GM21717 (cell line): Measurements from ENCODE around the gene KAT8.
A peak's percentile ranks its signal among the peaks of the same experiment; 100 is the strongest.
"Not testable (repeated sequence)": the region's sequence is repeated elsewhere in the genome, so short reads cannot be mapped to it uniquely, and the experiment has no call there.

Source experiments
- ATAC-seq: cut with Tn5 transposase; IDR thresholded peaks from one replicate; pipeline ENCODE4 v1.9.1; 2021; ENCODE audit warnings: mild to moderate bottlenecking, moderate library complexity; ENCODE audit not compliant: unreplicated experiment

KAT8 gene

GRCh38 chr16:31083556-31083955 lies 33.9 kb upstream of the KAT8 start:
- no peak for ATAC-seq

- no peak for ATAC-seq
Observed at GRCh38 chr16:31083981-31084380, 33.5 kb upstream of the KAT8 start.

GRCh38 chr16:31084584-31085302 lies 32.7 kb upstream of the KAT8 start:
- no peak for ATAC-seq

DNA sequence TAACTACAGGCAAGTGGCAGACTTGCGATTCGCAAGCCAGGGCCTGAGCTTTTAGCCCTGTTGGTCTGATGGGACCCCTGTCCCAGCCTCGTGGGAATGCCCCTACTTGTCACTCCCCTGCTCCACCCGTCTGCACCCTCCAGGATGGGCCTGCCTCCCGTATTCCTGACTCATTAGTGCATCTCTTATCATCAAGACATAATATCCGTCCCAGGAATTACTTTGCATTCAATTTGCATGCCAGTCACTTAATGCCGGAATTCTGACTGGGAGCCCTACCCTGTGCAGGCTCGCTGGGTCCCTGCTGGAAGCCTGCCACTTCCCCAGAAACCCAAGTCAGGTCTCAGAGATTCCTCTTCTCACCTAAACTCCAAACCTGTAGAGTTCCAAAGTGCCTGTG lies 32.1 kb upstream of the KAT8 start:
- no peak for ATAC-seq

DNA sequence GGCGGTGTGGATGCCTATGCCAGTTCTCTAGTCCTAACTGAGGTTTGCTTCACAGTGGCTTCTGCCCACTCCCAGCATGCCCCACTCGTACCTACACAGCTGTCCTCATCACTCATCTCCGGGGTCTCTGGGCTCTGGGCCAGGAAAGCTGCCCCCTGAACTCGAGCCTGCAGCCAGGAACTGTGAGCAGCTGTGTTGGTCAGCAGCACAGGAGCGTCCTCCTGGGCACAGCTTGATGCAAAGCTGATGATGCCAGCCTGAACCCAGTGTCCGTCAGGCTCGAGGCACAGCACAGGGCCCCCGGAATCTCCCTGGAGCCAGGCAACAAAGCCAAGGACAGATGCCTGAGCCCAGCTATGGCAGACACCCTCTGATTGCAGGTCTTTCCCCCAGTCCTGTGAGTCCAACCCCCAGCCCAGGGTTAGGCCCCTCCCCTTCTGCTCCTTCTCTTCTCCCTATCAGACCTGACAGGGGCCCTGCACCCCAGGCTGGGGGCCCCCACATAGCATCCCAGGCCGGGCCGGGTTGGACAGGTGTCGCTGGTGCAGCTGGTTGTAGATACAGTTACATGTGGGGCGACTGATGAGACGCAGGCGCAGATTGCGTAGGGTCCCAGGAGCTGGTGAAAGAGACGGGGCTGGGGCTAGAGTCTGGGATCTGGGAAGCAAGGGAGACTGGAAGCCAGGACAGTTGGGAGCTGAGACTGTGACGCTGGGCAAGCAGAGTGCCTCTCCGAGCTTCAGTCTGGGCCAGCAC lies 31.4 kb upstream of the KAT8 start:
- no peak for ATAC-seq

DNA sequence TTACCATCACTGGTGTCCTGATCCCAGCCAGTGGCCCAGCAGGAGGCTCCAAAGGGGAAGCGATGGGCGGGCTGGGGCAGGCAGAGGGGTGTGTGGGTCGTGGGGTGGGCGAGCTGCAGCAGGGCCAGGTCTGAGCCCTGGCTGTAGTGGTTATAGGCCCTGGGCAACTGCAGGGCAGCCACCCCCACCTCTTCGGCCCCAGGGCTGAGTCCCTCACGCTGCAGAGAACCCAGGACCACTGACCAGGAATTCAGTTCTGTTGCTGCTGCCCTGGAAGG lies 30.9 kb upstream of the KAT8 start:
- ATAC-seq: no peak

DNA sequence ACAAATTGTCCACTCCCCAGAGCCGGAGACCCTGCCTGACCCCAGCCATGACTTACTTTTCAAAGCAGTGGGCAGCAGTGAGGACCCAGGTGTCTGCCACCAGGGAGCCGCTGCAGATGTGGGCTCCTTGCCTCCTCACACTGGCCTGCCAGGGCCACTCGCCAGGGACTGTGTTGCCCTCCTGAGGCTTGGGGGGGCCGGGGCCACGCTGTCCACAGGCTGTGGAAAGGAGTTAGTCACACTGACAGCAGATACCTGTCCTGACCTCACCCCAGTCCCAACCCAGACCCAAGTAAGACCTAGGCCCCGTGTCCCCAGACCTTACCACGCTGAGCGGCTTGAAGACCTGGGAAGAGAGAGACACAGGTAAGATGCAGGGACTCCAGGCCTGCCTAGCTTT lies 30.0 kb upstream of the KAT8 start:
- no peak for ATAC-seq

DNA sequence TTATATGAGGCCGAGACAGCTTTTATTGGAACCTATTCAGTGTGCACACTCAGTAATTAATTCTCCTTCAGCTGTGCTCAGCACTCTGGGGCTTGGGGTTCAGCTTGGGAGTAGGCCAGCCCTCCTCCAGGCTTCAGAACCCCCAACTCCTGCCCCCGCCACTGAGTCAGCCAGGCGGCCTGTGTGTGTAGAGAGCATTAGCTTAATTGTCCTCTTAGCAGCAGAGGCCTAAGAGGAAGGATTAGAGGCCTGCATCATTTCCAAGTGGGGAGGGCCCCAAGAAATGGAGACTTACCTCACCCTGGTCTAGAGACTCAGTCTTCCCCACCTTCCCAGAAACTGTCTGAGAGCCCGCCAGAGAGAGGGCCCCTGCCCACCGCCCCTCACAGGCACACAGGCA lies 29.5 kb upstream of the KAT8 start:
- no peak for ATAC-seq

DNA sequence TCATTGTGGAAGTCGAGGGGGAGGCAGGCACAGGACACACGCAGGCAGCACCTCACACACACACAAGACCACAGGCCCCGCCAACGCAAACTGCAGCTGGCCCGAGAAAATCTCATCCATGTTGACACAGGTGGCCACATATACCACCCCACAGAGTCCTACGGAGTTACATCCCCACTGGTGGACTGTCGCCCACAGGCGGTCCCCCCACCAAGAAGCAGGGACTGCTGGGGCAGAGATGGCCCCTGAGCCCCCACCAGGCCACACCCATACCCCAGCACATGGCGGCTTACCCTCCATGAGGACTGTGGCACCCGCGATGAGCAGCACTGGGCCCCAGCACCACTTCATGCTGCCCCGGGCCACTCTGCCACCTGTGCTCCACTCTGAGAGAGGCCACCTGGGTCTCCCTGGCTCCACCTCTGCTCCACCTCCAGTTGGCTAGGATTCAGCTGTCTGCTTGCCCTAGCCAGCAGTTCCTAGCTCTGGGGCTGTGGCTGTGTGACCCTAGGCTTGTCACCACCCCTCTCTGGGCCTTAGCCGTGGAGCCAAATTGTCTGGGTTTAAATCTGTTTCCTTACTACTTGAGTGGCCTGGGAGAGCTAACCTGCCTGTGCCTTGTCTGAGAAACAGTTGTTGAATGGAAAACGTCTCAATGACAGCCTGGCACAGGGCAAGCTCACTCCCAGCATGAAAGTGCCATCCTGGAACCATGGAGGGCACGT lies 28.8 kb upstream of the KAT8 start, which contains the start of gene PRSS53:
PRSS53 (minus strand) TSS at position 485 of the 725 bp plus-strand sequence; CDS start at position 351, 134 bp downstream.
- ATAC-seq: no peak

GRCh38 chr16:31089199-31089598 lies 28.3 kb upstream of the KAT8 start:
- no peak for ATAC-seq

GRCh38 chr16:31090540-31090939 lies 26.9 kb upstream of the KAT8 start:
- no peak for ATAC-seq

GRCh38 chr16:31092330-31092729 lies 25.1 kb upstream of the KAT8 start:
- ATAC-seq: no peak

GRCh38 chr16:31093132-31093703 lies 24.2 kb upstream of the KAT8 start:
- no peak for ATAC-seq

GRCh38 chr16:31094088-31094423 lies 23.4 kb upstream of the KAT8 start:
- ATAC-seq: no peak

DNA sequence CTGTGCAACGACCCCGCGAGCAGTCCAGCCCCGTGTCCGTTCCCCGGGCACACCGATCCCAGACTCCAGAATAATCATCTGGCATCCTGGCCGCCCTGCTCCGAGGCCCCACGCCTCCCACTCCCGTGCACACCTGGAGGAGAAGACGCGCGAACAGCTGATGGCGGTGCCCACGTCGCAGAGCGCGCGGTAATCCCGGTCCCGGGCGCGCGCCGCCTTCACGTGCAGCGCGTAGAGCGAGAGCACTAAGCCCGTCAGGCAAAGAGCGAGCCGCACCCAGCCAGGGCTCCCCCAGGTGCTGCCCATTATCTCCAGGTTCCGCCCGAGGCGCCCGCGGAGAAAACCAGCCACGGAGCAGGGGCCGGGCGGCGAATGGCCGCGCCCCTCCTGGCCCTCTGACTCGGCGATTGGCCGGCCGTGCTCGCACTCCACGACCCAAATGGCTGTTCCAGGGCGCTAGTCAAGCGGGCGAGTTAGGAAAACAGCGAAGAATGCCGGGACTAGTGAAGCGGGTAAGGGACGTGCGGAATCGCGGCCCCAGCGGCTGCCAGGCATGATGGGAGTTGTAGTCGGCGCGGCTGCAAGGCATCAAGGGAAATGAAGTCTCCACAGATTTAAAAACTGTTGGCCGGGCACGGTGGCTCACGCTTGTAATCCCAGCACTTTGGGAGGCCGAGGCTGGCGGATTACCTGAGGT lies 22.9 kb upstream of the KAT8 start, which contains the start of gene VKORC1:
VKORC1 (minus strand) TSS at position 374 of the 697 bp plus-strand sequence; CDS start at position 306, 68 bp downstream.
- peak; percentile 78 for ATAC-seq

GRCh38 chr16:31099860-31100638 lies 17.4 kb upstream of the KAT8 start:
- no peak for ATAC-seq

DNA sequence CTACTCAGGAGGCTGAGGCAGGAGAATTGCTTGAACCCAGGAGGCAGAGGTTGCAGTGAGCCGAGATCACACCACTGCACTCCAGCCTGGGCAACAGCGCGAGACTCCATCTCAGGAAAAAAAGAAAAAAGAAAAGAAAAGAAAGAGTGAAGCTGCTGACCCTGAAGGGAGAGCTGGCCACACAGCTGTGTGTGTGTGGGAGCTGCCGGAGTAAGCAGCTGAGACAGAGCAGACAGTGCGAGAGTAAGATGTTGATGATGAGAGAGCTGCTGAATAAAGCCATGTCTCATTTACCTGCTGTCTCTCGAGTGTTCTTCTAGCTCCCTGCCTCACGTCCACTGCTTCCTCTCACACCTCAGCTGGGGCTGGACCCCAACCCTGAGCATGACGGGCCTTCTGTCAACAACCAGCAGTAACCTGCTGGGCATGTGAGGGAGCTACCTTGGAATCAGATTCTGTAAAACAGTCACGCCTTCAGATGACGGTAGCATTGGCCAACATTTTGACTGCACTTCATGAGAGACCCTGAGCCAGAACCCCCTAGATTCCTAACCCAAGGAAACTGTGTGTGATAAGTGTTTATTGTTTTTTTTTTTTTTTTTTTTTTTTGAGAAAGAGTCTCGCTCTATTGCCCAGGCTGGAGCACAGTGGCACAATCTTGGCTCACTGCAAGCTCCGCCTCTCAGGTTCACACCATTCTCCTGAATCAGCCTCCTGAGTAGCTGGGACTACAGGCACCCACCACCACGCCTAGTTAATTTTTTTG lies 16.4 kb upstream of the KAT8 start:
- not testable (repeated sequence) for ATAC-seq

DNA sequence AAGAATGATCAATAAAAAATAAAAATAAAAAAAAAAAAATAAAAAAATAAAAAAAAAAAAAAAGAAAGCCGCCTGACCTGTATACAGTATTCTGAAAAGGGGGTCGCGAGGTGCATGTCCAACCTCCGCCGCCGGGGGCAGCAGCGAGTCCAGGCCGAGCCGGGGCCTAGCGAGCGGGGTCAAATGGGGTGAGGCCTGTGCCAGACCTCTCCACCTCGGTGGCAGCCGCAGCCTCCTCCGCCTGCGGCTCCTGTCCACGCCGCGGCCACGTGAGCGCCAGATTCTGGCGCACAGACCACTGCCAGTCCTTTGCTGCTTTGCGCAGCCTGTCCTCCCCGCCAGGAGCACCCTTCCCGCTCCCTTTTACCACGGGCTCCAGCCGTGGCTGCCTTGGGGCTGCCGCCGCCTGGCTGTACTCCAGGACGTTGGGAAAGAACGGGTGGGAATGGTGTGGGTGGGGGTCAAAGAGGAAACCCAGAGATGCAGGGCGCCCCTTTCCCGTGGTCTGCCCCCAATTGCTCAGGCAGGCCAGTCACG lies 11.7 kb upstream of the KAT8 start:
- no peak for ATAC-seq
